Epithelial cell of proximal tubule (primary cell): ENCODE results near the gene MFSD6L. TPM values are rescaled to one million over a fixed set of nuclear protein-coding genes. Genes with fewer than 3 reads are reported as not detected.

Experiments used
- DNase-seq: peaks from one replicate; pipeline ENCODE4 v3.0.0-alpha.2; 2011; ENCODE audit warnings: low read depth
- H3K4me3 ChIP-seq: 2 replicates; pipeline ENCODE4 v1.5.1; 2011; ENCODE audit warnings: low read depth, mild to moderate bottlenecking, low read length
- CTCF ChIP-seq: conservative IDR thresholded peaks from 2 replicates; pipeline ENCODE4 v1.5.1; 2012; ENCODE audit warnings: low read depth, mild to moderate bottlenecking, low read length
- total RNA-seq: library from RNA; depleted of rRNA; stranded (reverse); fragments of >200 nt; gene quantifications from 2 replicates; pipeline ENCODE4 v1.2.3, GENCODE V29; 2015

The MFSD6L gene
- total RNA-seq, 1 donor from 2014 or later, result not detected

GRCh38 chr17:8799570-8800212 is 526 bp upstream of the MFSD6L start:
- DNase-seq, result no peak
- H3K4me3 ChIP-seq, result no peak overlapping the region
- no peak for TF ChIP-seq CTCF

GRCh38 chr17:8798176-8798845 is 854 bp downstream of the MFSD6L start:
- no peak for DNase-seq
- no peak overlapping the region for H3K4me3 ChIP-seq
- no peak for TF ChIP-seq CTCF

GRCh38 chr17:8797621-8798175 is 1.5 kb downstream of the MFSD6L start:
- TF ChIP-seq CTCF, result no peak
- H3K4me3 ChIP-seq, result no peak overlapping the region
- DNase-seq, result no peak

GRCh38 chr17:8794636-8795035 is 4.5 kb downstream of the MFSD6L start:
- no peak for TF ChIP-seq CTCF
- H3K4me3 ChIP-seq, result no peak overlapping the region
- DNase-seq, result no peak

- no peak overlapping the region for H3K4me3 ChIP-seq
- TF ChIP-seq CTCF, result no peak
- no peak for DNase-seq
Measured at GRCh38 chr17:8793649-8794048, 5.5 kb downstream of the MFSD6L start.

GRCh38 chr17:8792646-8793045 is 6.5 kb downstream of the MFSD6L start:
- TF ChIP-seq CTCF, result no peak
- DNase-seq, result no peak
- no peak overlapping the region for H3K4me3 ChIP-seq

- peak; percentile 20 for DNase-seq
- TF ChIP-seq CTCF, result no peak
Measured at GRCh38 chr17:8791910-8792270, 7.3 kb downstream of the MFSD6L start.

More at GRCh38 chr17:8791910-8792270, 7.3 kb downstream of the MFSD6L start:
- no peak overlapping the region for H3K4me3 ChIP-seq
